ENCODE measurements around the gene GALP.
"Not testable (repeated sequence)": the region's sequence is repeated elsewhere in the genome, so short reads cannot be mapped to it uniquely, and the experiment has no call there.

GALP gene

GRCh38 chr19:56199687-56200086, 23.9 kb downstream of the GALP start:
- H3K4me3 ChIP-seq (ENCODE audit: low read length), result no peak overlapping the region
- H3K9me3 ChIP-seq (ENCODE audit: control insufficient read depth, low read length), result no peaks in the 10 kb centered on the region
- H3K4me1 ChIP-seq (ENCODE audit: control insufficient read depth, insufficient read depth, low read length), result no peaks in the 10 kb centered on the region
- no peaks in the 10 kb centered on the region for H3K36me3 ChIP-seq (ENCODE audit: control insufficient read depth, insufficient read depth, low read length)
- H3K27me3 ChIP-seq (ENCODE audit: control insufficient read depth, insufficient read depth, low read length), result no peaks in the 10 kb centered on the region
- H3K9ac ChIP-seq (ENCODE audit: low read length), result no peak overlapping the region

- Histone ChIP-seq H3K9ac (ENCODE audit: low read length) (no peak within 1 kb of the TSS), H3K27me3 (ENCODE audit: control insufficient read depth, insufficient read depth, low read length) (no peaks in the 10 kb centered on the region), H3K9me3 (ENCODE audit: control insufficient read depth, low read length) (no peaks in the 10 kb centered on the region)
Measured at GRCh38 chr19:56201973-56202372, 26.2 kb downstream of the GALP start, which contains the start of gene ZSCAN5C. Gene ZSCAN5C (plus strand): TSS chr19:56202273. CDS start chr19:56205914, 3,641 bp downstream.

GRCh38 chr19:56207581-56207980, 31.8 kb downstream of the GALP start:
- H3K4me3 ChIP-seq (ENCODE audit: low read length); H3K9ac ChIP-seq (ENCODE audit: low read length); H3K27me3 ChIP-seq (ENCODE audit: control insufficient read depth, insufficient read depth, low read length); H3K9me3 ChIP-seq (ENCODE audit: control insufficient read depth, low read length); H3K36me3 ChIP-seq (ENCODE audit: control insufficient read depth, insufficient read depth, low read length); H3K4me1 ChIP-seq (ENCODE audit: control insufficient read depth, insufficient read depth, low read length): not testable (repeated sequence)

More at GRCh38 chr19:56201973-56202372, 26.2 kb downstream of the GALP start, which contains the start of gene ZSCAN5C:
- H3K4me3 ChIP-seq (ENCODE audit: low read length), result no peak within 1 kb of the TSS
- H3K4me1 ChIP-seq (ENCODE audit: control insufficient read depth, insufficient read depth, low read length), result no peaks in the 10 kb centered on the region
- no peaks in the 10 kb centered on the region for H3K36me3 ChIP-seq (ENCODE audit: control insufficient read depth, insufficient read depth, low read length)

- H3K4me3 ChIP-seq (ENCODE audit: low read length), result no peak overlapping the region
- H3K9ac ChIP-seq (ENCODE audit: low read length), result no peak overlapping the region
- H3K9me3 ChIP-seq (ENCODE audit: control insufficient read depth, low read length), result no peaks in the 10 kb centered on the region
- no peaks in the 10 kb centered on the region for H3K27me3 ChIP-seq (ENCODE audit: control insufficient read depth, insufficient read depth, low read length)
- no peaks in the 10 kb centered on the region for H3K4me1 ChIP-seq (ENCODE audit: control insufficient read depth, insufficient read depth, low read length)
- no peaks in the 10 kb centered on the region for H3K36me3 ChIP-seq (ENCODE audit: control insufficient read depth, insufficient read depth, low read length)
Measured at GRCh38 chr19:56209091-56209490, 33.3 kb downstream of the GALP start.

- H3K9ac ChIP-seq (ENCODE audit: low read length); H3K27me3 ChIP-seq (ENCODE audit: control insufficient read depth, insufficient read depth, low read length); H3K4me3 ChIP-seq (ENCODE audit: low read length); H3K36me3 ChIP-seq (ENCODE audit: control insufficient read depth, insufficient read depth, low read length); H3K9me3 ChIP-seq (ENCODE audit: control insufficient read depth, low read length); H3K4me1 ChIP-seq (ENCODE audit: control insufficient read depth, insufficient read depth, low read length): not testable (repeated sequence)
Measured at GRCh38 chr19:56210036-56210435, 34.2 kb downstream of the GALP start.

GRCh38 chr19:56211718-56212117, 35.9 kb downstream of the GALP start:
- Histone ChIP-seq H3K36me3 (ENCODE audit: control insufficient read depth, insufficient read depth, low read length) (no peaks in the 10 kb centered on the region), H3K27me3 (ENCODE audit: control insufficient read depth, insufficient read depth, low read length) (peaks cover 2% of the 10 kb centered on the region), H3K9me3 (ENCODE audit: control insufficient read depth, low read length) (no peaks in the 10 kb centered on the region), H3K4me3 (ENCODE audit: low read length) (no peak overlapping the region), H3K4me1 (ENCODE audit: control insufficient read depth, insufficient read depth, low read length) (no peaks in the 10 kb centered on the region), H3K9ac (ENCODE audit: low read length) (no peak overlapping the region)

- Histone ChIP-seq H3K4me1 (ENCODE audit: control insufficient read depth, insufficient read depth, low read length) (peaks cover 10% of the 10 kb centered on the region), H3K36me3 (ENCODE audit: control insufficient read depth, insufficient read depth, low read length) (no peaks in the 10 kb centered on the region), H3K9me3 (ENCODE audit: control insufficient read depth, low read length) (no peaks in the 10 kb centered on the region), H3K9ac (ENCODE audit: low read length) (no peak overlapping the region), H3K27me3 (ENCODE audit: control insufficient read depth, insufficient read depth, low read length) (peaks cover 14% of the 10 kb centered on the region), H3K4me3 (ENCODE audit: low read length) (no peak overlapping the region)
Measured at GRCh38 chr19:56217039-56217949, 41.5 kb downstream of the GALP start.

- Histone ChIP-seq H3K9ac (ENCODE audit: low read length) (no peak overlapping the region), H3K4me1 (ENCODE audit: control insufficient read depth, insufficient read depth, low read length) (peaks cover 10% of the 10 kb centered on the region), H3K36me3 (ENCODE audit: control insufficient read depth, insufficient read depth, low read length) (no peaks in the 10 kb centered on the region), H3K4me3 (ENCODE audit: low read length) (no peak overlapping the region), H3K9me3 (ENCODE audit: control insufficient read depth, low read length) (no peaks in the 10 kb centered on the region), H3K27me3 (ENCODE audit: control insufficient read depth, insufficient read depth, low read length) (peaks cover 14% of the 10 kb centered on the region)
Measured at GRCh38 chr19:56218961-56219360, 43.2 kb downstream of the GALP start.

- not testable (repeated sequence) for H3K9me3 ChIP-seq (ENCODE audit: control insufficient read depth, low read length); H3K36me3 ChIP-seq (ENCODE audit: control insufficient read depth, insufficient read depth, low read length); H3K4me3 ChIP-seq (ENCODE audit: low read length); H3K9ac ChIP-seq (ENCODE audit: low read length)
- Histone ChIP-seq H3K27me3 (ENCODE audit: control insufficient read depth, insufficient read depth, low read length) (peaks cover 14% of the 10 kb centered on the region), H3K4me1 (ENCODE audit: control insufficient read depth, insufficient read depth, low read length) (peaks cover 10% of the 10 kb centered on the region)
Measured at GRCh38 chr19:56221442-56221841, 45.6 kb downstream of the GALP start.

GRCh38 chr19:56221851-56222250, 46.0 kb downstream of the GALP start:
- Histone ChIP-seq H3K4me1 (ENCODE audit: control insufficient read depth, insufficient read depth, low read length) (peaks cover 9% of the 10 kb centered on the region), H3K9me3 (ENCODE audit: control insufficient read depth, low read length) (no peaks in the 10 kb centered on the region), H3K4me3 (ENCODE audit: low read length) (no peak overlapping the region), H3K36me3 (ENCODE audit: control insufficient read depth, insufficient read depth, low read length) (no peaks in the 10 kb centered on the region), H3K27me3 (ENCODE audit: control insufficient read depth, insufficient read depth, low read length) (peaks cover 11% of the 10 kb centered on the region), H3K9ac (ENCODE audit: low read length) (no peak overlapping the region)

GRCh38 chr19:56222901-56223300, 47.1 kb downstream of the GALP start:
- H3K4me1 ChIP-seq (ENCODE audit: control insufficient read depth, insufficient read depth, low read length), result no peaks in the 10 kb centered on the region
- no peaks in the 10 kb centered on the region for H3K9me3 ChIP-seq (ENCODE audit: control insufficient read depth, low read length)
- no peak overlapping the region for H3K9ac ChIP-seq (ENCODE audit: low read length)
- H3K4me3 ChIP-seq (ENCODE audit: low read length), result no peak overlapping the region
- no peaks in the 10 kb centered on the region for H3K36me3 ChIP-seq (ENCODE audit: control insufficient read depth, insufficient read depth, low read length)
- H3K27me3 ChIP-seq (ENCODE audit: control insufficient read depth, insufficient read depth, low read length), result peaks cover 2% of the 10 kb centered on the region

- no peaks in the 10 kb centered on the region for H3K9me3 ChIP-seq (ENCODE audit: control insufficient read depth, low read length)
- H3K9ac ChIP-seq (ENCODE audit: low read length), result no peak overlapping the region
- no peaks in the 10 kb centered on the region for H3K4me1 ChIP-seq (ENCODE audit: control insufficient read depth, insufficient read depth, low read length)
- no peak overlapping the region for H3K4me3 ChIP-seq (ENCODE audit: low read length)
- H3K36me3 ChIP-seq (ENCODE audit: control insufficient read depth, insufficient read depth, low read length), result no peaks in the 10 kb centered on the region
- no peaks in the 10 kb centered on the region for H3K27me3 ChIP-seq (ENCODE audit: control insufficient read depth, insufficient read depth, low read length)
Measured at GRCh38 chr19:56223481-56223880, 47.7 kb downstream of the GALP start.
